PC-9 (cell line): ENCODE results near the gene COMT. TPM values are rescaled to one million over a fixed set of nuclear protein-coding genes. Genes with fewer than 3 reads are reported as not detected.

Source experiments
- BruUV-seq: library from RNA; stranded (reverse); fragments of 400-500 nt; replicated peaks from 2 replicates; lab custom pipeline; 2021; lab: Mats Ljungman, UMichigan
- CTCF ChIA-PET: fragments of 300-600 bp; sonication (Branson Sonifier 250); formaldehyde crosslinking; loops from one replicate; lab custom pipeline; 2022; ENCODE audit warnings: antibody characterized with exemption; lab: Charles Lee
- POLR2A ChIA-PET: fragments of 300-600 bp; sonication (Branson Sonifier 250); formaldehyde crosslinking; loops from one replicate; lab custom pipeline; 2022; ENCODE audit warnings: antibody characterized with exemption; ENCODE audit not compliant: unreplicated experiment; lab: Charles Lee
- DNase-seq, 2 experiments: peaks; one replicate each; pipeline versions ENCODE4 v3.0.0 to v3.0.0-alpha.2; 2015 to 2022; ENCODE audit warnings: mixed read lengths in 1 of 2
- H2AFZ ChIP-seq: fragments of 200-600 bp; sonication (generic); 2 replicates; pipeline ENCODE4 v1.8.1; 2017; ENCODE audit warnings: antibody characterized with exemption
- H3F3A ChIP-seq: fragments of 200-600 bp; sonication (generic); 2 replicates; pipeline ENCODE4 v1.8.1; 2017; ENCODE audit warnings: antibody characterized with exemption, mild to moderate bottlenecking, low read depth; ENCODE audit not compliant: insufficient read depth
- H3K27ac ChIP-seq: fragments of 200-600 bp; sonication (generic); 2 replicates; pipeline ENCODE4 v1.6.1; 2016; ENCODE audit warnings: mixed run types
- H3K27me3 ChIP-seq: fragments of 200-600 bp; sonication (generic); 2 replicates; pipeline ENCODE4 v1.6.1; 2016; ENCODE audit warnings: low read depth, mixed run types; ENCODE audit not compliant: insufficient read depth
- H3K36me3 ChIP-seq: fragments of 200-600 bp; sonication (generic); 2 replicates; pipeline ENCODE4 v1.6.1; 2016; ENCODE audit warnings: low read depth, mixed run types
- H3K4me1 ChIP-seq: fragments of 200-600 bp; sonication (generic); replicated peaks from 2 replicates; pipeline ENCODE4 v1.6.1; 2016; ENCODE audit warnings: mixed run types; ENCODE audit not compliant: insufficient read depth
- H3K4me2 ChIP-seq: fragments of 200-600 bp; sonication (generic); 2 replicates; pipeline ENCODE4 v1.6.1; 2017; ENCODE audit warnings: mixed run types
- H3K4me3 ChIP-seq: fragments of 200-600 bp; sonication (generic); 2 replicates; pipeline ENCODE4 v1.6.1; 2016; ENCODE audit warnings: mixed run types
- H3K79me2 ChIP-seq: fragments of 200-600 bp; sonication (generic); 2 replicates; pipeline ENCODE4 v1.6.1; 2017; ENCODE audit warnings: low read depth, mixed run types
- H3K9me2 ChIP-seq: fragments of 200-600 bp; sonication (generic); 2 replicates; pipeline ENCODE4 v1.8.1; 2017; ENCODE audit warnings: mild to moderate bottlenecking; ENCODE audit not compliant: insufficient read depth
- H3K9me3 ChIP-seq: fragments of 200-600 bp; sonication (generic); 2 replicates; pipeline ENCODE4 v1.8.1; 2016; ENCODE audit warnings: low read depth; ENCODE audit not compliant: insufficient read depth
- H4K20me1 ChIP-seq: fragments of 200-600 bp; sonication (generic); 2 replicates; pipeline ENCODE4 v1.8.1; 2017; ENCODE audit not compliant: insufficient read depth
- EZH2 ChIP-seq: fragments of 200-600 bp; sonication (generic); IDR thresholded peaks from 2 replicates; pipeline ENCODE4 v1.8.0; 2017; ENCODE audit warnings: antibody characterized with exemption, low read depth
- intact Hi-C: fragments of 100-400 bp; cut with micrococcal nuclease; formaldehyde crosslinking; loops from one replicate; pipeline ENCODE4 v1.10.0; 2022; ENCODE audit not compliant: unreplicated experiment
- total RNA-seq: library from RNA; stranded (reverse); gene quantifications from 2 replicates; pipeline ENCODE4 v1.2.3, GENCODE V29; 2021
- TF ChIP-seq, protein P1 (sequence below): fragments of 200-600 bp; sonication (generic); conservative IDR thresholded peaks from 2 replicates; pipeline ENCODE4 v1.6.1; 2017; ENCODE audit warnings: mixed run types, antibody characterized with exemption, mild to moderate bottlenecking, moderate library complexity

The COMT gene
- total RNA-seq, 1 experiment from 2014 or later: 99.9 TPM

- intact Hi-C loops: no loop called here
- POLR2A ChIA-PET: no interaction called here
- DNase-seq: no peak
- Histone ChIP-seq H3K27ac (no peak overlapping the region), H3K4me2 (no peak overlapping the region), H3K9me2 (no peaks in the 10 kb centered on the region), H3K36me3 (no peaks in the 10 kb centered on the region), H4K20me1 (no peaks in the 10 kb centered on the region), H3K4me3 (no peak overlapping the region), H3K4me1 (no peaks in the 10 kb centered on the region), H3K27me3 (no peaks in the 10 kb centered on the region), H3F3A (no peaks in the 10 kb centered on the region), H2AFZ (no peak overlapping the region), H3K9me3 (no peaks in the 10 kb centered on the region), H3K79me2 (no peaks in the 10 kb centered on the region)
- no TSS peak for BruUV-seq
- TF ChIP-seq, protein P1, sequence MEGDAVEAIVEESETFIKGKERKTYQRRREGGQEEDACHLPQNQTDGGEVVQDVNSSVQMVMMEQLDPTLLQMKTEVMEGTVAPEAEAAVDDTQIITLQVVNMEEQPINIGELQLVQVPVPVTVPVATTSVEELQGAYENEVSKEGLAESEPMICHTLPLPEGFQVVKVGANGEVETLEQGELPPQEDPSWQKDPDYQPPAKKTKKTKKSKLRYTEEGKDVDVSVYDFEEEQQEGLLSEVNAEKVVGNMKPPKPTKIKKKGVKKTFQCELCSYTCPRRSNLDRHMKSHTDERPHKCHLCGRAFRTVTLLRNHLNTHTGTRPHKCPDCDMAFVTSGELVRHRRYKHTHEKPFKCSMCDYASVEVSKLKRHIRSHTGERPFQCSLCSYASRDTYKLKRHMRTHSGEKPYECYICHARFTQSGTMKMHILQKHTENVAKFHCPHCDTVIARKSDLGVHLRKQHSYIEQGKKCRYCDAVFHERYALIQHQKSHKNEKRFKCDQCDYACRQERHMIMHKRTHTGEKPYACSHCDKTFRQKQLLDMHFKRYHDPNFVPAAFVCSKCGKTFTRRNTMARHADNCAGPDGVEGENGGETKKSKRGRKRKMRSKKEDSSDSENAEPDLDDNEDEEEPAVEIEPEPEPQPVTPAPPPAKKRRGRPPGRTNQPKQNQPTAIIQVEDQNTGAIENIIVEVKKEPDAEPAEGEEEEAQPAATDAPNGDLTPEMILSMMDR: no peak
- no peak for TF ChIP-seq EZH2
- CTCF ChIA-PET: no interaction called here
Measured at GRCh38 chr22:19893363-19893762, 48.2 kb upstream of the COMT start.

DNA sequence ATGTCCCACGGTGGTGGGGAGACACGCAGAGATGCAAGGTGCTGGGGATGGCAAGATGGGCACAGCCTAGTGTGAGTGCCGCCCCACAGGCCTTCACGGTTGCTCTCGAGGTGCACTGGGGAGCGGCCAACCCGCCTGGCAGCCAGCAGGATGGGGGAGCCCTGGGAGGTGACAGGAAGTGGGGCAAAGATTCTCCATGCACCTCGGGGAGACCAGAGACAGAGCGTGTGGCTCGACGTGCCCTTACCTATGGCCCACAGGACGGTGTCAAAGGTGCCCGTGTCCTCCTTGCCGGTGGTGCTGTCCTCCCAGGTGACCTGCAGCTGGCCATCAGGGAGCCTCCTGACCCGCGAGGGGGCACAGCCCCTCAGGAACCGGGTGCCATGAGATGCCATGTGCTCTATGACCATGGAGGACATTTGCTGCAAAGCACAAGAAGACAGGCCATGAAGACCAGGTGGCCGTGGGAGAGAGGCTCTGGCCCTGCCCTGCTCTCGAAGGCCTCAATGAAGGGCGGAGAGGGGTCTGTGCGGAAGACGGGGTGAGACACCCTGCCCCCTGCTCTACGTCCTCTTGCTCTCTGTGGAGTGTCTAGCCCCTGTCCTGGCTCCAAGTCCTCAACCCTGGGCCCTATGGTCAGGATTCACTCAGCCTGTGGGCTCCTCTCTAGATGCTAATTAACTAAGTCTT is 46.3 kb upstream of the COMT start:
- Histone ChIP-seq H3K79me2 (no peaks in the 10 kb centered on the region), H4K20me1 (no peaks in the 10 kb centered on the region), H3K4me1 (no peaks in the 10 kb centered on the region), H3K9me2 (no peaks in the 10 kb centered on the region), H3K27me3 (no peaks in the 10 kb centered on the region), H3K36me3 (no peaks in the 10 kb centered on the region), H3K4me2 (no peak overlapping the region), H3K4me3 (no peak overlapping the region), H2AFZ (no peak overlapping the region), H3K27ac (no peak overlapping the region), H3K9me3 (no peaks in the 10 kb centered on the region), H3F3A (no peaks in the 10 kb centered on the region)
- DNase-seq: no peak
- intact Hi-C loops: no loop called here
- TF ChIP-seq, protein P1: no peak
- ChIA-PET POLR2A (no interaction called here), CTCF (no interaction called here)
- no TSS peak for BruUV-seq

- CTCF ChIA-PET: no interaction called here
- no peak for DNase-seq
- POLR2A ChIA-PET: no interaction called here
- H3K27me3 ChIP-seq: no peaks in the 10 kb centered on the region
- H2AFZ ChIP-seq: no peak overlapping the region
- no peaks in the 10 kb centered on the region for H3K9me3 ChIP-seq
- no peaks in the 10 kb centered on the region for H4K20me1 ChIP-seq
- no peak overlapping the region for H3K4me3 ChIP-seq
- TF ChIP-seq EZH2: no peak
- TF ChIP-seq, protein P1: no peak
- no peak overlapping the region for H3K27ac ChIP-seq
- BruUV-seq: no TSS peak
- H3K9me2 ChIP-seq: no peaks in the 10 kb centered on the region
- H3K36me3 ChIP-seq: no peaks in the 10 kb centered on the region
- H3K4me2 ChIP-seq: no peak overlapping the region
- H3F3A ChIP-seq: no peaks in the 10 kb centered on the region
- intact Hi-C loops: no loop called here
- H3K79me2 ChIP-seq: no peaks in the 10 kb centered on the region
- no peaks in the 10 kb centered on the region for H3K4me1 ChIP-seq
Measured at GRCh38 chr22:19896665-19897355, 44.8 kb upstream of the COMT start.
